ENCODE measurements around the gene USP34.

USP34 gene

DNA sequence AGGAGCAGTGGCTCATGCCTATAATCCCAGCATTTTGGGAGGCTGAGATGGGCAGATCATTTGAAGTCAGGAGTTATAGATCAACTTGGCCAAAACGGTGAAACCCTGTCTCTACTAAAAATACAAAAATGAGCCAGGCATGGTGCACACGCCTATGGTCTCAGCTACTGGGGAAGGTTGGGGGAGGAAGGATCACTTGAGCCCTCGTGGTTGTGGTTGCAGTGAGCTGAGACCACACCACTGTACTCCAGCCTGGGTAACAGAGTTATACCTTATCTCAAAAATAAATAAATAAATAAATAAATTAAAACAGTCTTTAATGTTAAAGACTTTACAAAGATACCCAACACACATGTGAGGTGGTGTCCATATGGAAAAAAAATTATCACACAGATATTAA lies 174.9 kb downstream of the USP34 start:
- no peak for DNase-seq (ENCODE audit: low read depth)

DNA sequence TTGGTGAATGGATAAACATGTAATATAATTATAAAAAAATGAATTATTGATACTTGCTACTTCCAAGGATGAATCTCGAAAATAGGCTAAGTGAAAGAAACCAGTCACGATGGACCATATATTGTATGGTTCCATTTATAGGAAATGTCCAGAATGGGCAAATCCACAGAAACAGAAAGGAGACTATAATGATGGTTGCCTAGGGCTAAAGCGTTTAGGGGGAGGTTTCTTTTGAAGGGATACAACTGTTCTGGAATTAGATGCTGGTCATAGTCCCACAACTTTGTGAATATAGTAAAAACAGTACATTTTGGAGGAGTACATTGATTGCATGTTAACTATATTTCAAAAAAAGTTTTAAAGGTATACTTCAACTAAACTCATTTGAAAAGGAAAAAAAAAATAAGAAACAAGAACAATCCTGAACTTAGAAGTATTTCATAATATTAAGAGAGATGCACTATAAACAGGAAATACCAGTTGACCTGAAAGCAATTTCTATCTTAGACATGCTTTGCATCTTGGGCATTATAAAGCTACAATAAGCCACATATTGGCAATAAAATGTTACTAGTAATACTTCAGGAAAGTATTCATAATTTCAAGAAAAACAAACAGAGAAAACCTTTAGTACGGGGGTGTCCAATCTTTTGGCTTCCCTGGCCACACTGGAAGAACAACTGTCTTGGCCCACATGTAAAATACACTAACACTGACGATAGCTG lies 178.9 kb downstream of the USP34 start:
- DNase-seq (ENCODE audit: low read depth) = no peak

DNA sequence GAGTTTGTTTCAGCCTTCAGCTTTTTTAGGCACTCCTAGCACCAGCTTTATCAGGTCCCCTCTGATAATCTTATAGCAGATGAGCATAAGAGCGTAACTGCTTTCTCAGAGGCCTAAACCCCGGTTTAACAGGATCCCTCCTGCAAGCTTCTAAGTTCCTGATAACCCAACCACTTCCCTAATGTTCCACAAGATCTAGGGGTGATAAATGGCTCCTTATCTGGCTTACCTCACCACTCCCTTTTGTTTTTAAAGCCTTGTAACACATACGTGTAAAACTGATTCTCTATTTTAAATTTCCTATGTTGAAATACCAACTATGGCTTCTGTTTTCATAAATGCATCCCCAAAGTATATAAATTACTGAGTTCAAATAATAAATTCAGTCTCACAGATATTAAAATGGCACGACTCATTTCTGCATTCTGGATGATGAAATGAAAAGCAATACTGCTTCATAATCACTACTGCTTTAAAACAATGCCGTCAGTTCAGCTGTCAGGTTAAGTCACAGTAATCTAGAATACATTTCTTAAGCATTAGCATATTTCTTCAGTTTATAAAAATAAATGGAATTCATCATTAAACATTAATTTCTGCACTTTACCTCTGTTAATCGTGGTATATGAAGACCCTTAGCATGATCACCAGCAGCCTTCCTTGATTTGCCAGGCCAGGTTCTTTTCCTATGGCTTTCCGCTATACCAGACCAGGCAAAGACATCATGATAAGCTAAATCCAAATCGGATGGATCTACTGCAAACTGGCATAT lies 182.6 kb downstream of the USP34 start:
- no peak for DNase-seq (ENCODE audit: low read depth)

DNA sequence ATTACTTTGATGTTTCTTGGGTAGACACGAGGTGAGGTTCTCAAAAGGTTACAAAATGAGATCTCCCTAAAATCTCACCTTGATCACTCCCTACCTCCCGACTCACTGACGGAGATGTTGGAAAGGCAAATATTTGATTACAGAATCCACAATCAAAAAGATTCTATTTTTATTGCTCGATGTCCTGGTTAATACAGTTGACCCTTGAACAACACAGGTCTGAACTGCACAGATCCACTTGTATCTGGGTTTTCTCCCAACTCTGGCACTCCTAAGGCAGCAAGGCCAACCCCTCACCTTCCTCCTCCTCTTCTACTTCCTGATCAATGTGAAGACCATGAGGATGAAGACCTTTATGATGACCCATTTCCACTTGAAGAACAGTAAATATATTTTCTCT lies 183.6 kb downstream of the USP34 start:
- no peak for DNase-seq (ENCODE audit: low read depth)

DNA sequence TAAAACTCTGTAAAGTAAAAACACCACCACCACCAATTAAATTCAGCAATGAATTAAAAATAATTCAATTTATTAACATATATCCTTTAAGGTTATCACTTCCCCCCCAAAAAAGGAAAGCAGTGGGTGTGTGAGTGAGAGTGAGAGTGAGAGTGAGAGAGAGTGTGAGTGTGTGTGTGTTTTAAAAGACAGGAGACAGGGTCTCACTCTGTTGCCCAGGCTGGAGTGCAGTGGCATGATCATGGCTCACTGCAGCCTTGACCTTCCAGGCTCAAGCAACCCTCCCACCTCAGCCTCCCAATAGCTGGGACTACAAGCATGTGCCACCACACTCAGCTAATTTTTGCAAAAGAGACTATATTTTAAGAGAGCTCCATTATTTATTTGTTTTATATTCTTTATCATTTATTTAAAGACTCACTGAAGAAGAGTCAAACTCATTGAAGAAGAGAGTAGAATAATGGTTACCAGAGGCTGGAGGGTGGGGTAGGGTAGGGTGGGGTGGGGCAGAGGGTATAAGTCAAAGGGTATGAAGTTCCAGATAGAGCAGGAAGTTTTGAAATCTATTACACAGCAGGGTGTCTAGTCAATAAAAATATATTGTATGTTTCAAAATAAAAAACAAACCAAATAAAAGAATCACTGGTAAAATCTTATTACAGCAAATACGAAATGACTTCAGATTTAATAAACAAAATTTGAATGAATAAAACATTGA lies 187.3 kb downstream of the USP34 start:
- DNase-seq (ENCODE audit: low read depth) = no peak

DNA sequence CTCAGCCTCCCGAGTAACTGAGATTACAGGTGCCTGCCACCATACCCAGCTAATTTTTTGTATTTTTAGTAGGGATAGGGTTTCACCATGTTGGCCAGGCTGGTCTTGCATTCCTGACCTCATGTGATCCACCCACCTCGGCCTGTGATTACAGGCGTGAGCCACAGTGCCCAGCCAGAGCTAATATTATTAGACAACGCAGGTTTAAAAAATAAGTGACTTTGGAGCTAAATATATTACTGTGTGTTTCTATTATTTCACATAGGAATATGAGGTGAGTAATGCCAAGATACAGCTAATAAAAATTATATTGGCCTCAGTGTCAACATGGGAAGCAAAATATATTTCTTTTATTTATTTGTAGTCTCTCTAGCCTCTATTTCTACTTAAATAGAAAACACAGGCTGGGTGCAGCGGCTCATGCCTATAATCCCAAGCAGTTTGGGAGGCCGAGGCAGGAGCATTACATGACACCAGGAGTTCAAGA lies 188.7 kb downstream of the USP34 start:
- DNase-seq (ENCODE audit: low read depth) = no peak

DNA sequence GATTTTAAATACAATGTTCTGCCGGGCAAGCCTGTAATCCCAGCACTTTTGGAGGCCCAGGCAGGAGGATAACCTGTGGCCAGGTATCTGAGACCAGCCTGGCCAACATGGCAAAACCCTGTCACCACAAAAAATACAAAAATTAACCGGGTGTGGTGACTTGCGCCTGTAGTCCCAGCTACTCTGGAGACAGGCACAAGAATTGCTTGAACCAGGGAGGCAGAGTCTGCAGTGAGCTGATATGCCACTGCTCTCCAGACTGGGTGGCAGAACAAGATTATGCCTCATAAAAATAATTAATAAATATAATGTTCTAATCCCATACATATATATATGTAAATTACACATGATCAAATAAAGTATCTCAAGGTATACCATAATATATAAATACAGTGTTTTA lies 189.6 kb downstream of the USP34 start:
- no peak for DNase-seq (ENCODE audit: low read depth)

DNA sequence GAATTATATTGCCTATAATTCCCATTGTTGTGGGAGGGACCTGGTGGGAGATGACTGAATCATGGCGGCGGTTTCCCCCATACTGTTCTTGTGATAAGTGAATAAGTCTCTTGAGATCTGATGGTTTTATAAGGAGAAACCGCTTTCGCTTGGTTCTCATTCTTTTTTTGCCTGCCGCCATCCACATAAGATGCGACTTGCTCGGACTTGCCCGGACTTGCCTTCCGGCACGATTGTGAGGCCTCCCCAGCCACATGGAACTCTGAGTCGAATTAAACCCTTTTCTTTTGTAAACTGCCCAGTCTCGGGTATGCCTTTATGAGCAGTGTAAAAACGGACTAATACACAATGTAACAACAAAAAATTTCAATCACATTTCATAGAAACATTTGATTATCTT lies 193.1 kb downstream of the USP34 start:
- no peak for DNase-seq (ENCODE audit: low read depth)

DNA sequence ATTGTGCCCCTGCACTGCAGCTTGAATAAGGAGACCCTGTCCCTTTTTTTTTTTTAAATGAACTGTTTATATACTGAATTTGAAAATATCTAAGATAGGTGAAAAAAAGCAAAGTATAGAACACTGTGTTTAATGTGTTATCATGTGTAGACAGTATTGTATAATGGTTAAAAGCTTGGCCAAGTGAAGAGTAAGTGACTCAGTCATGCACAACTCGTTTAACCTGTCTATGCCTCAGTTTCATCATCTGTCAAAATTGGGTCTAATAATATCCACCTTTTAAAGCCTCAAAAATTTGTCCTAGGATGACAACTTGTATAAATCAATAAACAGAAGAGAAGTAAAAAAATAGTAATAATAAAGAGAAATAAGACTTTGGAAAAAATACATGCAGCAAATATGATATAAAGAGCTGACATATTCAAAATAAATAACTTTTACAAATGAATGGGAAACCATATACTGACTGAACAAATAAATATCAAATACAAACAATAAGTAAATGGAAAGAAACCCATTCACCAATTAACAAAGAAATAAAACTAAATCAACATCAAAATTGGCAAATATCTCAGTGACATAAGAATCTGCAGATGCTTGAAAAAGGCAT lies 195.2 kb downstream of the USP34 start:
- DNase-seq (ENCODE audit: low read depth) = no peak

DNA sequence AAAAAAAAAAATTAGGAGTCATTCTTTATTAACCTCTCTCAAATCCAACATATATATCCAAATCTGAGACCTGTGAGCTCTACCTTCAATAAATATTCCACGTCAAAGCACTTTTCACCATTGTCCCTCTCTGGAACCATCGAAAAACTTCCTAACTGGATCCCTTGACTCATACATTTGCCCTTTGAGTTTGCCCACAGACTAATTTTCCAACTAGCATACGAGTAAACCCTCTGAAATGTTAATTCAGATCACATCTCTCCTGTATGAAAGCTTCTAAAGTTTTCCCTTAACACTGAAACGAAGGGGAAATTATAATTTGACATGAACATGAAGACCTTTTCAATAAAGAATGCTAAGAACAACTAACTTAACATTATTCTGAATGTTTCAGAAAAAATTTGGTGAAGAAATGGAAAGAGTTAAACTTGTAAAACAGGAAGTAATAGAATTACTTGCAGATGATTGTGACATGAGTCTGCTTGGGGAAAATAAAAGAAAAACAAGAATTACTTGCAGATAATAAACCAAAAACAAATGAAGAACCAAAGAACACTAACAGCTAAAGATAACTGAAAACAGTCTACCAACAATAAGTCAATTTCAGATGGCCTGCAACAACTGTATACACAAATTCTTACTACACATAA lies 198.3 kb downstream of the USP34 start:
- no peak for DNase-seq (ENCODE audit: low read depth)

DNA sequence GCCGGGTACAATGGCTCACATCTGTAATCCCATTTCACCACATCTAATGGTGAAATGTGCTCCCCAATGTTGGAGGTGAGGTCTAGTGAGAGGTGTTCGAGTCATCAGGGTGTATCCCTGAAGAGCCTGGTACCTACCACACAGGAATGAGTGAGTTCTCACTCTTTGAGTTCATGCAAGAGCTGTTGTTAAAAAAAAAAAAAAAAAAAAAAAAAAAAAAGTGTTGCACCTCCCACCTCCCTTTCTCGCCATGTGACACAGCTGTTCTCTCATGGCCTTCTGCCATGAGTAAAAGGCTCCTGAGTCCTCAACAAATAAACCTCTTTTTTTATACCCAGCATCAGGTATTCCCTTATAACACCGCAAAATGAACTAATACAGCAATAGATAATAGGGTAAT lies 202.6 kb downstream of the USP34 start:
- no peak for DNase-seq (ENCODE audit: low read depth)

DNA sequence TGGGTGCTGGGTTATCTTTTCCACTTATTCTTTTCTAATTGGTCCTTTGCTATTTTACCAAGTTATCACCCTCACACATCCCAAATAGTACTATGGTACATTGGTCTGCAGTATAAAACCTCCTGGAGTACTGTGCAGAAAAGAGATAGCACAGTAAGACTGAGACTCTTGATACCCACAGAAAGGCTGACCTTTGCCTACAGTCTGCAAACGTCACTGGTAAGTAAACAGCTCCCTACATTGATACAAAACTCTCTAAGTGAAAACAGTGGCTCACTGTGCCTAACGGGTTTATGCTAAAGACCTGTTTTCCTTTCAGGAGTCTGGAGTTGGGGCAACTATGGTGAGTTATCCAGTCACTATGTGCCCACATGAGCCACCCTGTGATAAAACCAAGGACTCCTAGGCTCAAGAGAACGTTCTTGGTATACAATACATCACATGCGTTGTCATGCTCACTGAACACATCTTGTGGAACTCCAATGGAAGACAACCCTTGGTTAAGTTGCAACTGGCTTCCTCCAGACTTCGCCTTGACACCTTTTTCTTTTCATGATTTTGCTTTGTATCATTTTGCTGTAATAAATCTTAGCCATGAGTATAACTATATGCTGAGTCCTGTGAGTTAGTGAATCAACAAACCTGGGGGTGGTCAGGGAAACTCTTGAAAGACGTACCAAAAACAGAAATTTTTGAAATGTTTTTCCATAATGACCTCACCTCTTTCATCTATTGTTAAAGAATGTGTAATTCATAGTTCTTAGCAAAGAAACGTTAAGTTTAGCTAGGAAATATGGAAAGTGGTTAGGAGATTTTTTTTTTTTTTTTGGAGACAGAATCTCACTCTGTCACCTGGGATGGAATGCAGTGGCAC lies 204.0 kb downstream of the USP34 start:
- no peak for DNase-seq (ENCODE audit: low read depth)

DNA sequence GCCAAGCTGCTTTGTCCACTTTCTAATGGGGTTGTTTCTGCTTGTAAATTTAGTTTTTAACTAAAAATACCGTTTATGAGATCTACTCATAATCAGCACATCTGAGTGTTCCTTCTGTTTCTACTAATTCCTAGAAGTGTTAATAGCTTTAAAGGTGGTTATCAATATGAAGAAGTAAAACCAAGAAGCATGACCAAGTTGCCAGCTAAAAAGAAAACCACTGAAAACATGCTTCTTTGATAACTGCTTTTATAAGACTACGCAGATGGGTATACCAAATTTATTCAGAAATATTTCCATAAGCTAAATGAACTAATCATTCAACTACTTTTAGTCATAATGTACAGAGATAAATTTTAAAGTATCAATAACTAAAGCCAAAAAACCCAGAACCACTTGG lies 207.1 kb downstream of the USP34 start:
- no peak for DNase-seq (ENCODE audit: low read depth)

DNA sequence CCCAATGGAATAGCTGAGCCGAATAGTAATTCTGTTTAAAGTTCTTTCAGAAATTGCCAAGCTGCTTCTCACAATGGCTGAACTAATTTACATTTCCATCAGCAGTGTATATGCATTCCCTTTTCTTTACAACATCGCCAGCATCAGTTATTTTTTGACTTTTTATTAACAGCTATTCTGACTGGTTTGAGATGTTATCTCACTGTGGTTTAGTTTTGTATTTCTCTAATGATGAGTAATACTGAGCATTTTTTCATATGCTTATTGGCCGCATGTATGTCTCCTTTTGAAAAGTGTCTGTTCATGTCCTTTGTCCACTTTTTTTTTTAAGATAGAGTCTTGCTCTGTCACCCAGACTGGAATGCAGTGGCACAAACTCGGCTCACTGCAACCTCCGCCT lies 208.2 kb downstream of the USP34 start:
- DNase-seq (ENCODE audit: low read depth) = no peak

DNA sequence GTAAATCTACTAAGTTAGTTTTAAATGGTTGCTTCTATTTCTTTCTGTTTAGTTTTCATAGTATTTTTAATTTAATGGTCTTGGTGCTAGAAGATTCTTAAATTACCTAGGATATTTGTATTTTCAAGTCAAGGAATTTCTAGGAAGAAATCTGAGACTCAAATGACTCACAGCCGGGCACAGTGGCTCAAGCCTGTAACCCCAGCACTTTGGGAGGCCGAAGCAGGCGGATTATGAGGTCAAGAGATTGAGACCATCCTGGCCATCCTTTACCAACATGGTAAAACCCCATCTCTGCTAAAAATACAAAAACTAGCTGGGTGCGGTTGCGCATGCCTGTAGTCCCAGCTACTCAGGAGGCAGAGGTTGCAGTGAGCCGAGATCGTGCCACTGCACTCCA lies 213.4 kb downstream of the USP34 start:
- no peak for DNase-seq (ENCODE audit: low read depth)

DNA sequence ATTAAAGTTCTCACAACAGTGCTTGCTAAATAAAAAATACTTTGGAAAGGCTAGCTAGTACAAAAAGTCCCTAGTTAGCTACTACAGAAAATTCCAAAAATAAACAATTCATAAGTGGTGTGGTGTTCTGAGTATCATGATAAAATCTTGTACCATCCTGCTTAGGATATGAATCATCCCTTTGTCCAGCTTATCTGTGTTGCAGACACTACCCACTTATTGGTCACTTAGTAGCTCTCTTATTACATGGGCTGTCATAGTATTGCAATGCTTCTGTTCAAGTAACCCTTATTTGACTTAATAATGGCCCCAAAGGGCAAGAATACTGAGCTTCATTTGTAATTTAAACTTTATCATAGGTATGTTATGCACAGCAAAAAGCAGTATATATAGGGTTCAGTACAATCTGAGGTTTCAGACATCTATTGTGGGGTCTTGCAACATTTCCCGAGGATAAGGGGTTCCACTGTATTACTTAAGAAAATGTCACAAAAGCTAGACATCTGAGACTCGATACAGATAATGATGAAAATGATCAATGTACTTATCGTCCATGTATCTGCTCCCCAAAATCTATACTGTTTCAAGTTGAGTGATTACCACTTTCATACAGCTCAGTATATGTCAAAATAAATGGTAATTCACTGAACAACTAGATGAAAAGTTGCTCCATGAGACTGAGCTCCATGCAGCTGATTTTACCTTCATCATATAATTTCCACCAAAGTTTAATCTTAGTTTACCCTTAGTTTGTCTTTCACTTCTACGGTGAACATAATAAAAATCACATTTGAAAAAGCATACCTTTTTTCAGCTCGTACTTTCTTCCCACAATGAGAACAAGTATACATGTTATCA lies 215.1 kb downstream of the USP34 start:
- no peak for DNase-seq (ENCODE audit: low read depth)

DNA sequence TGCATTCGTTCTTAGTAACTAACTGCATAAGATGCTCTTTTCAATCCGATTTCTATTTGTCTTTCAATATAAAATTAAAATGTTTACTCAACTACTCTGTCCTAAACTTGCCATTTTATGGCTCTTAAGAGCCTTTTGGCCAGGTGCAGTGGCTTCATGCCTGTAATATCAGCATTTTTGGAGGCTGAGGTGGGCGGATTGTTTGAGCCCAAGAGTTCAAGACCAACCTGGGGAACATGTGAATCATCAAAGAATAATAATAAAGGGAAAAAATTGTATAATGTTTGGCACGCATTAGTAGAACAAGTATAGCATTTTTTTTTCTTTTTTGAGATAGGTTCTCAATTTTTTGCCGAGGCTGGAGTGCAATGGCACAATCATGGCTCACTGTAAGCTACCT lies 216.4 kb downstream of the USP34 start:
- DNase-seq (ENCODE audit: low read depth) = no peak

DNA sequence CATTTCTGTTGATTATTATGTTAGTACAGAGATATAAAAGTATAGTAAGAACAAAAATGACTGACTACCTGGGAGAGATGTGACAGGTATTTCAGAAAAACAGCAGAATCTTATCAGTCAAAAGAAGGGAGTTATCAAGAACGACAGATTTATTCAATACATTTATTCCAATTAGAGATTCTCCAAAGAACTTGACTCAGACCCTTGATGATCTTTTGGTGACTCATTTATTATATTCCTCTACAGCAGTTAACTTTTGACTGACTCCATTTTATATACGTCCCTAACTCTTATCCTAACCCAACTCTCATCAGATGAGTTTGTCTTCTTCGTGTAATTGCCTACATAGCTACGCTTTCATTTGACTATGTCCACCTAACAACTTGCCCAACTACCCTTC lies 217.8 kb downstream of the USP34 start:
- DNase-seq (ENCODE audit: low read depth) = no peak

DNA sequence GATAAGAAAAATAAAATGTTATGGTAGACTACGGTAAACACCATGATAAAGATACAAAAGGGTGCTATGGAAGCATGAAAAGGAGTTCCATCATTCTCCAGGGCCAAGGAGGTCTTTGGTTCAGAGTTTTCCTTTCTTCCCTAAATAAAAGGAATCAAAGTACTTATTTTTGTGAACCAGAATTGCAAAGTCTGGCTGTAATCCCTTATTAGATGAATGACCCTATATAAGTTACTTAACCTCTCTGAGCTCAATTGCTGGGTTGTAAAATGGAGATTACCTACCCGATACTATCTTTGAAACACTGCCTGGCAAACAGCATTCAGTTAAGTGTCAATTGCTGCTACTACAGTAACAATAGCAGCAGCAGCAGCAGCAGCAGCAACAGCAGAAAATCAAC lies 218.9 kb downstream of the USP34 start:
- no peak for DNase-seq (ENCODE audit: low read depth)

DNA sequence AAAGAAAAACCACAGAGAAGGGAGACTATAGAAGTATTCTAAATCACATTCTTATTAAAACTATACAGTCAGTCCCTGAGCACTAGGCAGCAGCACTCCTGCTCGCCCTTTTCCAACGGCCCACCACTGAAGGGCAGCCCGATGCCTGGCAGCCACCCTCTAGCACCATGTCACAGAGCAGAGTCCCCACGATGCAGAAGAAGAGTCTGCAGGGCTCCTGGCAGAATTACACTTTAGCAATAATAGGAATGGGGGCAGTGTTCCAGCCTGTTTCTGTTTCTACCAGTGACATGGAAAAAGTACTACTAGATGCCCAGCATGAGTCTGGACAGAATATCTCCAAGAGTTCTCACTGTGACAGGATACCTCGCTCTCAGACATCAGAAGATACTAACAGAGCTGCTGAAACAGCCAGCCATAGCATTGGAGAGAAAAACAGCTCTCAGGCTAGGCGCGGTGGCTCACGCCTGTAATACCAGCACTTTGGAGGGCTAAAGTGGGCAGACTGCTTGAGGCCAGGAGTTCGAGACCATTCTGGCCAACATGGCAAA lies 221.3 kb downstream of the USP34 start:
- DNase-seq (ENCODE audit: low read depth) = no peak
